HUES64 (cell line): ENCODE data around the gene SYT17.

ENCODE experiments used
- H3K27ac ChIP-seq: 2 replicates; pipeline ENCODE4 v1.7.0; 2013; ENCODE audit warnings: low read depth, low read length, inconsistent platforms
- H3K27me3 ChIP-seq: 2 replicates; pipeline ENCODE4 v1.6.1; 2013; ENCODE audit warnings: mild to moderate bottlenecking, low read length; ENCODE audit not compliant: insufficient read depth
- H3K36me3 ChIP-seq: 2 replicates; pipeline ENCODE4 v1.6.1; 2013; ENCODE audit warnings: mild to moderate bottlenecking, low read length; ENCODE audit not compliant: insufficient read depth
- H3K4me1 ChIP-seq: 2 replicates; pipeline ENCODE4 v1.6.1; 2013; ENCODE audit warnings: mild to moderate bottlenecking, low read length, moderate library complexity; ENCODE audit not compliant: insufficient read depth
- H3K4me3 ChIP-seq: 2 replicates; pipeline ENCODE4 v1.5.1; 2013; ENCODE audit warnings: mild to moderate bottlenecking, low read length, moderate library complexity
- H3K9ac ChIP-seq: 2 replicates; pipeline ENCODE4 v1.6.1; 2013; ENCODE audit warnings: mild to moderate bottlenecking, low read depth, low read length
- H3K9me3 ChIP-seq: 2 replicates; pipeline ENCODE4 v1.6.1; 2013; ENCODE audit warnings: low read depth, low read length; ENCODE audit not compliant: insufficient read depth
- WGBS: fragments of 150-250, 120-280 bp; methylation state at CpG from one replicate; pipeline ENCODE4 v1.1.7; 2013; ENCODE audit warnings: missing lambda C conversion rate; 5-methylcytosine and 5-hydroxymethylcytosine counted together

SYT17 gene

DNA sequence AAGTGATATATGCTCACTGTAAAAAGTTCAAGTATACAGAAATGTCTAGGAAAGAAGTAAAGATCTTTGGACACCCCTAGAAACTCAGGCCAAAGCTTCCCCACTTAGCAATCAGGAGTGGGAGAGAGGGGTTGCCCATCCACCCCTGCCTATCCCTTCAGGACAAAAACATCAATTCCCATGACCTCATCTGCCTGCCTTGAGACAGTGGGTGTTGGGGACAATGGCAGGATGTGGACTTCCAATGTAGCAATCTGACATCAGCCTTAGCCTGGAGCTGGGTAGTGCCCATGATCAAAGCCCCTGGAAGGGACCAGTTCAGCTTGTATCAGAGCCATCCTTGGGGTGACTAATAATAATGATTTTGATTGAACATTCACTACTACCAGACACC, 36.2 kb upstream of the SYT17 start:
- H3K27me3 ChIP-seq: no peaks in the 10 kb centered on the region
- H3K36me3 ChIP-seq: no peaks in the 10 kb centered on the region
- H3K4me3 ChIP-seq: no peak overlapping the region
- no peak overlapping the region for H3K9ac ChIP-seq
- H3K27ac ChIP-seq: no peak overlapping the region
- H3K9me3 ChIP-seq: no peaks in the 10 kb centered on the region
- H3K4me1 ChIP-seq: peaks cover 15% of the 10 kb centered on the region

DNA sequence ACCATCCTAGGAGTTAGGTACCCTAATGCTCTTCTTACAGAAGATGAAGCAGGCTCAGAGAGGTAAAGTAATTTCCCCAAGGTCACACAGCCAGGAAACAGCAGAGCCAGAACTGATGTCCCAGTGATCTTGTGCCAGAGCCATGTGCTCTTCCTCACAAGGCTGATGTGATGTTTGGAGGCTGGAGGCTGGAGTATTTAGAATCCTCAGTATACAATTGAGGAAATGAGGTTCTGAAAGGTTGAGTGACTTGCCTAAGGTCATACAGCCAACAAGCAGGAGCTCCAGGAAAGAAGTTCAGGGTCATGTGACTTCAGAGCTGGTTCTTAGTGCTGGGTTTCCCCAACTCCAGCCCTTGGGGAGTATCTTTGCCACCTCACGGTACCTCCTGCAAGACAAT, 35.8 kb upstream of the SYT17 start:
- Histone ChIP-seq H3K9me3 (no peaks in the 10 kb centered on the region), H3K27ac (no peak overlapping the region), H3K4me3 (no peak overlapping the region), H3K9ac (no peak overlapping the region), H3K36me3 (no peaks in the 10 kb centered on the region), H3K4me1 (peaks cover 15% of the 10 kb centered on the region), H3K27me3 (no peaks in the 10 kb centered on the region)
- 81% methylated on average over 1 of the region's 1 CpG for WGBS

DNA sequence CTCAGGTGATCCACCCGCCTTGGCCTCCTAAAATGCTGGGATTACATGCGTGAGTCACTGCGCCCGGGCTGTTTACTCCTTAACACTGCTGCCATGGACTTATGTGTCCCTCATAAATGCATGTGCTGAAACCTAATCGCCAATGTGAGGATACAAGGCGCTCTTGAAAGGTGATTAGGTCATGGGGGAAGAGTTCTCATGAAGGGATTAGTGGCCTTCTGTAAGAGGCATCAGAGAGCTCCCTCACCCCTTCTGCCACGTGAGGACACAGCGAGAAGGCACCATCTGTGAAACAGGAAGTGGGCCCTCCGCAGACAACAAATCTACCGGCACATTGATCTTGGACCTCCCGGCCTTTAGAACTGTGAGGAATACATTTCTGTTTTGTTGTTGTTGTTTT, 35.1 kb upstream of the SYT17 start:
- Histone ChIP-seq H3K4me1 (peaks cover 15% of the 10 kb centered on the region), H3K9ac (no peak overlapping the region), H3K36me3 (no peaks in the 10 kb centered on the region), H3K9me3 (no peaks in the 10 kb centered on the region), H3K27ac (no peak overlapping the region), H3K4me3 (no peak overlapping the region), H3K27me3 (no peaks in the 10 kb centered on the region)
- 95% methylated on average over 11 of the region's 11 CpGs for WGBS

DNA sequence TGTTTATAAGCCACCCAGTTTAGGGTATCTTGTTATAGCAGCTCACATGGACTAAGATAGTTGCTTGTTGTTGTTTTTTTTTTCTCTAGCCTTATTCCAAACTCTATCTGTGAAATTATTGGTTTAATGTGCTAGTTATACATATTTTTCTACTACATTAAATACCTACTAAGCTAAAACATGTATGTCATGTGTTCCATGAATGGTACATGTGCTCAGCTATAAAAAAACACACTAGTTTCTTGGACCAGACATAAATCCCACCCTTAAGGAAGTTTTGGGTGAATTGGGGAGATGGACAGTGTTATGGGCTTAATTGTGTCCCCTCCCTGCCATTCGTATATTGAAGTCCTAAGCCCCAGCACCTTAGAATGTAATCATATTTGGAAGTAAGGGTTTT, 34.4 kb upstream of the SYT17 start:
- peaks cover 15% of the 10 kb centered on the region for H3K4me1 ChIP-seq
- no peak overlapping the region for H3K4me3 ChIP-seq
- H3K27me3 ChIP-seq: no peaks in the 10 kb centered on the region
- 100% methylated on average over 1 of the region's 1 CpG for WGBS
- no peak overlapping the region for H3K9ac ChIP-seq
- H3K27ac ChIP-seq: no peak overlapping the region
- no peaks in the 10 kb centered on the region for H3K36me3 ChIP-seq
- H3K9me3 ChIP-seq: no peaks in the 10 kb centered on the region

DNA sequence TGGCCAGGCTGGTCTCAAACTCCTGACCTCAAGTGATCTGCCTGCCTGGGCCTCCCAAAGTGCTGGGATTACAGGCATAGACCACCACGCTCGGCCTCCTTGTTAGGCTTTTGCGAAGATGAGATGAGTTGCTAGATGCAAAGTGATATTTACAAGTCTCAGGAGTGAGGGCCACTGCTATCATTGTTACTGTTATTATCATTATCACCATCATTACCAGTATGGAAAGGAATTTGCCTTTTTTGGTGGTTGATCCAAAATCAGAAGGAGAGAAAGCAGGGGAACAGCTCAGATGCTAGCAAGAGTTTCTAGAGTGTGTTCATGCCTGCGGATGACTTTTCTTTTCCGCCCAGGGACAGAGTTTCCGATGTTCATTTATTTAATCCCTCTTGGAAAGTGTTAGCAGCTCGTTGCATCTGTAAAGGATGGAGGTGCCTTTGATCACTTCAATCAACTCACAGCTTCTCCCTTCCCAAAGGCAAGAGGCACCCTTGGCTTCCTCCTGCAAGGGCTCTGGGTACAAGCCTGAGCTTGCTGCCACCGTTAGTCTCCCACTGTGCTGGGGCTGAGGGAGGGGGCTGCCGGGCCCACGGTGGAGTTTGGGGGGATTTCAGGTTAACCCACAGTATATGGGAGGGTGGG, 32.7 kb upstream of the SYT17 start:
- 57% methylated on average over 10 of the region's 10 CpGs for WGBS
- H3K4me1 ChIP-seq: peaks cover 19% of the 10 kb centered on the region
- no peak overlapping the region for H3K9ac ChIP-seq
- no peaks in the 10 kb centered on the region for H3K9me3 ChIP-seq
- no peak overlapping the region for H3K27ac ChIP-seq
- H3K27me3 ChIP-seq: no peaks in the 10 kb centered on the region
- H3K4me3 ChIP-seq: no peak overlapping the region
- no peaks in the 10 kb centered on the region for H3K36me3 ChIP-seq

DNA sequence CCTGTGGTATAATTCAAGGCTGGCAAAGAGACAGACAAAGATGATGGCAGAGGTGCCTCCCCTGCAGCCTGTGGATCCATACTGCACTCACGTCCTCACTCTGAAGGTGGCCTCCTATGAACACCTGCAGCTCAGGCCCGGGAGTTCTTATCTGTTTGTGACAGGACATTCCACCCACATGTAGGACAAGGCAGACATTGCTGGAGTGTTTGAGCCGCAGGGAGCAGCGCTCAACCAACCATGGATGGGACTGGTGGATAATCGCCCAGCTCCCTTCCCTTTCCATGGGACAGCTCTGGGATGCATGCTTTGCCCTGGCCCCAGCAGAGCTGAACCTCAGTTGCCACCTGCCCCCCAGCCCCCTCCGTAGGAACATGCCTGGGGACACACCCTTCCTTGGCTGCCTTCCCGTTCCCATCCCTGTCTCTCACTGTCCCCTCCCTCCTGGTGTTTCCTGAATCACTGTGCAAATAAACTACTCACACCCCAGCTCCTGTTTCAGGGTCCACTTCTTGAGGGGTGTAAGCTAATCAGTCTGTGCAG, 32.1 kb upstream of the SYT17 start:
- 49% methylated on average over 7 of the region's 7 CpGs for WGBS
- H3K4me3 ChIP-seq: no peak overlapping the region
- no peak overlapping the region for H3K27ac ChIP-seq
- H3K36me3 ChIP-seq: no peaks in the 10 kb centered on the region
- H3K9me3 ChIP-seq: no peaks in the 10 kb centered on the region
- H3K27me3 ChIP-seq: no peaks in the 10 kb centered on the region
- H3K9ac ChIP-seq: no peak overlapping the region
- H3K4me1 ChIP-seq: peaks cover 13% of the 10 kb centered on the region

DNA sequence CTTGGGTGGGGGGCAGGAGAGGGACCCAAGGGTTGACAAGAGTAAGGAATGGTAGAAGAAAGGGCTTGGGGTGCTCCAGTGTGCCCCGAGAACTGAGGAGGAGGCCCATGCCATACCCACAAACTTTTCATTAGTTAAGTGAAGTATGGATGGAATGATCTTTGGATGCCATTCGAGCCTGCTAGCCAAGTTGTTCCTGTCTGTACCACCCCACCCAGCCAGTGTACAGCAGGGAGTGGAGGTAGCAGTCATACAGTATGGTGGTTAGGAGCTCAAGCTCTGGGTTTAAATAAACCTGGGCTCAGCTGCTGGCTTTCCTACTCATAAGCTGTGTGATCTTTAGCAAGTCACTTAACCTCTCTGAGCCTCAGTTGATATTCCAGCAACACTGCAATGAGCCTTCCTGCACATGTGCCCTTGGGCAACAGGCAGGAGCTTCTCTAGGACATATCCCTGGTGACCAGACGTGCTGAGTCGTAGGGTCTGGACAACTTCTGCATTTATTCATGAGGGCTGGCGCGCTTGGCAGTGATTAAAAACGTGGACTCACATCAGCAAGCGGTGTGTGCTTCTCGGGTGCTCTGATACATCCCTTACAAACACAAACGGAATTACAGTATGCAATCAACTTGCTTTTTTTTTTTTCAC, 31.4 kb upstream of the SYT17 start:
- Histone ChIP-seq H3K4me3 (no peak overlapping the region), H3K9ac (no peak overlapping the region), H3K9me3 (no peaks in the 10 kb centered on the region), H3K27ac (no peak overlapping the region), H3K4me1 (peaks cover 6% of the 10 kb centered on the region; the same call in 1 of the 2 replicates), H3K27me3 (no peaks in the 10 kb centered on the region), H3K36me3 (no peaks in the 10 kb centered on the region)
- 73% methylated on average over 8 of the region's 10 CpGs for WGBS

DNA sequence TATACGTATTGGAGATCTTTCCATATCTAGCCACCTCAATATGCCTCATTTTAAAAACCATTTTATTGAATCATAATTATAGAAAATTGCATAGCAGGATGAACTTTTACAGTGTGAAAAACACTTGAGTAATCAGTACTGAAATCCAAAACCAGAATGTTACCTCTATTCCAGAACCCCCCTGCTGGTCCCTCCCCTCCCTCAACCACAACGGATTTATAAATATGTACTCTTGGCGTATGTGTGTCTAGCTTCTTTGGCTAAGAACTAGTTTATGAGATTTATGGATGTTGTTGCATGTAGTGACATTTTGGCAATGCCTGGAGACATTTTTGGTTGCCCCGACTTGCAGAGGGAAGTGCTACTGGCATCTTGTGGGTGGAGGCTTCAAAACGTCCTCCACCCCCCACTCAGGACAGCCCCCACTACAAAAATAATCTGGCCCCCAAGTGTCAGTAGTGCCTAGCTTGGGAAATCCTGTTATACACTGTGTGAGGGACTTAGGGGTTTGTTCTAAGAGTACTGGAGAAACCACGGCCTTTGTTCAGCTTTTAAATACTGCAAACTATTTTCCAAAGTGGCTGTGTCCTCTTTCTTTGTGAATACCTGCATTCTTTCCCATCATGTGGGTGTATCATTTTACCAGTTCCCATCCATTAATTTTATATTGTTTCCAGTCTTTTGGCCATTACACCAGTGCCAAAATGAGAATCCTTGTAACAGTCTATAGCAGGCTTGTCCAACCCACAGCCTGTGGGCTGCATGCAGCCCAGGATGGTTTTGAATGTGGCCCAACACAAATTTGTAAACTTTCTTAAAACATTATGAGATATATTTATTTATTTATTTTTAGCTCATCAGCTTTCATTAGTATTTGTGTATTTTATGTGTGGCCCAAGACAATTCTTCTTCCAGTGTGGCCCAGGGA, 30.6 kb upstream of the SYT17 start:
- H3K36me3 ChIP-seq: no peaks in the 10 kb centered on the region
- H3K4me1 ChIP-seq: peaks cover 4% of the 10 kb centered on the region; the same call in 1 of the 2 replicates
- no peaks in the 10 kb centered on the region for H3K9me3 ChIP-seq
- no peak overlapping the region for H3K4me3 ChIP-seq
- WGBS: 82% methylated on average over 6 of the region's 6 CpGs
- H3K9ac ChIP-seq: no peak overlapping the region
- no peak overlapping the region for H3K27ac ChIP-seq
- H3K27me3 ChIP-seq: no peaks in the 10 kb centered on the region

DNA sequence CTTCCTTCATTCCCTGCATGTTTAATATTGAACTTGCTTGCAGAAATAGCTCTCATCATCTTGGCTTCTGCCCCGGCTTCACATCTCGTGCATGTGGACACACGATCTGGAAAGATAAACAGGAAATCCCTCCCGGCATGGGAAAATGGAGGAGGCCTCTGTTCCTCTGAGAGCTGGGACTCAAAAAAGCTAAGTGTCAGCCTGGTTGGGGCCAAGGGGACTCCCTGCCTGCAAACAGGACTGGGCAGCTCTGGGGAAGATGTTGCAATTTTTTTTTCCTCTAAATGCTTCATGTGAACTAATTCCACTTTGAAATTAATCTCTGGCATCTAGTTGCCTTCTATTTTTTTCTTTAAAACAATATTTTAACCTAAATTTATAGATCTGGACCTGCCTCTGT, 29.4 kb upstream of the SYT17 start:
- Histone ChIP-seq H3K4me3 (no peak overlapping the region), H3K4me1 (peaks cover 4% of the 10 kb centered on the region; the same call in 1 of the 2 replicates), H3K27ac (no peak overlapping the region), H3K9me3 (no peaks in the 10 kb centered on the region), H3K27me3 (no peaks in the 10 kb centered on the region), H3K9ac (no peak overlapping the region), H3K36me3 (no peaks in the 10 kb centered on the region)
- WGBS: 65% methylated on average over 4 of the region's 4 CpGs

DNA sequence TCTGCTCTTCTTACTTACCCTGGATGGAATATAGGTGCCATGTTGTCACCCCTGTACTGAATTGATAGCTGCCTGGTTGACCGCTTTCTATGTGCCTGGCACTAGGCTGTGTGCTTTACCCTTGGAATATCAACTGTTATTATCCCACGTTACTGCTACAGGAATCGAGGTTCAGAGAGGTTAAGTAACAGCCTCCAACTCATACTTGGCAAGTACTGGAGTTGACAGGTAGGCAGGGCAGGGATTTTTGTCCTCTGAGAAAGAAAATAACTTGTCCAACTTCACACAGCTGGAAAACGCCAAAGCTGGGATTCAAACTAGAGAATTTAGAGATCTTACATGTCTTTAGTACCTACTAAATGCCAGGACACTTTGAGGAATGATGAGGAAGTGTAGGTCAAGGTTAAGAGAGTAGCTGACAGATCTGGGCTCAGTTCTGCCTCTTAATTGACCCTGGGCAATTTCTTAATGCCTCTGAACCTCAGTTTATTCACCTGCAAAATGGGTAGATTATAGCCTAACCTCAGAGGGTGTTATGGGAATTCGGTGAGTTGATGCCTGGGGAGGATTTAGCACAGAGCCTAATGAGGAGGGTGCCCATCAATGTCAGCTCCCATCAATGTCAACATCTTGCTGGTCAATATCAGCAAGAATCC, 28.5 kb upstream of the SYT17 start:
- Histone ChIP-seq H3K27me3 (no peaks in the 10 kb centered on the region), H3K9me3 (no peaks in the 10 kb centered on the region), H3K4me3 (no peak overlapping the region), H3K4me1 (peaks cover 4% of the 10 kb centered on the region; the same call in 1 of the 2 replicates), H3K27ac (no peak overlapping the region), H3K36me3 (no peaks in the 10 kb centered on the region), H3K9ac (no peak overlapping the region)
- WGBS: 87% methylated on average over 5 of the region's 5 CpGs
